Sigmoid colon (tissue), 7 donors: Measurements from ENCODE around the gene TBL1XR1. TPM values are rescaled to one million over a fixed set of nuclear protein-coding genes. Genes with fewer than 3 reads are reported as not detected.
A peak's percentile ranks its signal among the peaks of the same experiment; 100 is the strongest.

Experiments
- DNase-seq: peaks from one replicate; pipeline ENCODE4 v3.0.0-alpha.2; 2019
- H3K27ac ChIP-seq, 4 donors: fragments of 200-600 bp; sonication (generic); one replicate each; pipeline ENCODE4 v1.5.1; 2016 to 2019; ENCODE audit warnings: mild to moderate bottlenecking in 1 of 4
- H3K27me3 ChIP-seq, 3 donors: fragments of 200-600 bp; sonication (generic); one replicate each; pipeline ENCODE4 v1.5.1; 2019; ENCODE audit warnings: mild to moderate bottlenecking in 1 of 3
- H3K36me3 ChIP-seq, 4 donors: fragments of 200-600 bp; sonication (generic); one replicate each; pipeline ENCODE4 v1.5.1; 2016 to 2019
- H3K4me1 ChIP-seq, 4 donors: fragments of 200-600 bp; sonication (generic); one replicate each; pipeline ENCODE4 v1.5.1; 2017 to 2019
- H3K4me3 ChIP-seq, 4 donors: fragments of 200-600 bp; sonication (generic); one replicate each; pipeline ENCODE4 v1.5.1; 2017 to 2019; ENCODE audit warnings: mild to moderate bottlenecking in 2 of 4, moderate library complexity in 1 of 4
- H3K9me3 ChIP-seq, 4 donors: fragments of 200-600 bp in 3 of 4; sonication (generic) in 3 of 4; one replicate each; pipeline versions ENCODE4 v1.5.1 to v1.6.1; 2013 to 2019
- CTCF ChIP-seq, 4 experiments: fragments of 450-650 bp in 3 of 4; fragments of 200-600 bp in 1 of 4; IDR thresholded peaks; one replicate each; pipeline ENCODE4 v1.5.1; 2016 to 2019; ENCODE audit warnings: antibody characterized with exemption in 4 of 4, mild to moderate bottlenecking in 3 of 4, moderate library complexity in 2 of 4
- EP300 ChIP-seq, 4 donors: sonication (generic); formaldehyde crosslinking; IDR thresholded peaks; one replicate each; pipeline ENCODE4 v1.6.1; 2017; ENCODE audit warnings: antibody characterized with exemption in 4 of 4
- POLR2A ChIP-seq, 2 donors: fragments of 450-650 bp; IDR thresholded peaks; one replicate each; pipeline ENCODE4 v1.6.1; 2016; ENCODE audit warnings: antibody characterized with exemption in 2 of 2, mild to moderate bottlenecking in 2 of 2, moderate library complexity in 2 of 2
- POLR2AphosphoS5 ChIP-seq, 4 donors: sonication (generic); formaldehyde crosslinking; IDR thresholded peaks; one replicate each; pipeline ENCODE4 v1.6.1; 2017; ENCODE audit warnings: antibody characterized with exemption in 4 of 4
- WGBS, 2 donors: extraction: QIAGEN DNeasy Blood & Tissue Kit; methylation state at CpG; one replicate each; pipeline ENCODE4 v1.1.7; 2013; 5-methylcytosine and 5-hydroxymethylcytosine counted together
- intact Hi-C: fragments of 100-400 bp; cut with DNase I; formaldehyde crosslinking; loops from one replicate; pipeline ENCODE4 v1.15.1; 2023
- polyA plus RNA-seq, 3 donors: library from polyadenylated mRNA; stranded (reverse); fragments of 200-250 nt; gene quantifications; one replicate each; pipeline ENCODE4 v1.2.3, GENCODE V29; 2013
- total RNA-seq, 4 donors: library from RNA; depleted of rRNA; stranded (reverse); fragments of >200 nt; gene quantifications; one replicate each; pipeline ENCODE4 v1.1.0, GENCODE V29; 2016
- donor health status: healthy with polysubstance abuse.
- donor health status: Bipolar disorder and iron deficiency.
- donor health status: healthy.

TBL1XR1 gene
- total and polyA plus RNA-seq, 7 donors = 20.4 to 131 (median 88.9) TPM

- Histone ChIP-seq H3K36me3 (no peaks in the 10 kb centered on the region), H3K9me3 (no peaks in the 10 kb centered on the region), H3K4me3 (no peak overlapping the region), H3K27ac (peak overlapping the region in 2 of 4 donors; percentile 52 to 53), H3K27me3 (no peaks in the 10 kb centered on the region), H3K4me1 (peaks cover 0 to 81% (median 60%) of the 10 kb centered on the region in 4 donors)
- intact Hi-C loops = no loop called here
- 21 to 74% methylated on average over 2 of the region's 2 CpGs for WGBS, 2 donors
- no peak for DNase-seq
- TF ChIP-seq POLR2A (IDR thresholded peaks at IDR 0.05) = no peak
- TF ChIP-seq POLR2AphosphoS5 (IDR thresholded peaks at IDR 0.05) = no peak
- TF ChIP-seq CTCF (IDR thresholded peaks at IDR 0.05) = no peak
- TF ChIP-seq EP300 (IDR thresholded peaks at IDR 0.05) = no peak
These were observed 70.3 kb downstream of the TBL1XR1 start for GRCh38 chr3:177127008-177127407.

DNA sequence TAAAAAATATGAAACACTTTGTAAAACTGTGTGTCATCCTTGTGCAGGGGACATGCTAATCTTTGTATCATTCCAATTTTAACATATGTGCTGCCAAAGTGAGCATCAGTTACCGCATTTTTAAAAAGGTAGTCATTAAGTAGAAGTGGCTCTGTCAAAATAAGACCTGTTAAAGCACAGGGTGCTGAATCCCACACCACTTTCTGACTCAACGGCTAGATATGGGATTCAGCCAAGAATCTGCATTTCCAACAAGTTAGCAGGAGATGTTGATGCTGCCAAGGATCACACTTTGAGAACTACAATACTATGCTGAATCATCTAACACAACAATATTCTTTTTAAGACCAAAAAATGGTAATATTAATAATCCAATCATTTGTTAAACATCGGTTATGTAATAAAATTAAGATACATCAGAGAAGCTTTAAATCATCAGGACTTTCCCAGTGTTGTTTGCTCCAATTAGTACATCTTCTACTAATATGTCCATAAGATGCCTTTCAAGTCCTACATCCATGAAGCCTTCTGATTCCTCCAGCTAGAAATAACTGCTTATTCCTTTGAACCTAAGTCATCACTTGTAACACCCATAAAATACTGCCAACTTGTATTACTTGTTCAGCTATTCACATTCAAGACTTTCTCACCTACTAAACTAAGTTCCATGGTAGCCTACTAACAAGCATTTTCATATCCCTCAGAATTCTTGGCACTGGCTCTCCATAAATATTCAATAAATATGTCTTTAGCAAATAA lies 71.1 kb downstream of the TBL1XR1 start:
- no peaks in the 10 kb centered on the region for H3K36me3 ChIP-seq
- 85% methylated on average over 3 of the region's 3 CpGs for WGBS, 2 donors
- TF ChIP-seq POLR2AphosphoS5 (IDR thresholded peaks at IDR 0.05) (no peak), POLR2A (IDR thresholded peaks at IDR 0.05) (no peak)
- no peak overlapping the region for H3K4me3 ChIP-seq
- H3K4me1 ChIP-seq = peaks cover 0 to 83% (median 64%) of the 10 kb centered on the region in 4 donors
- H3K27ac ChIP-seq = peak overlapping the region in 3 of 4 donors; percentile 41 to 53 (median 52)
- DNase-seq = no peak
- intact Hi-C loops = no loop called here
- no peaks in the 10 kb centered on the region for H3K27me3 ChIP-seq
- H3K9me3 ChIP-seq = no peaks in the 10 kb centered on the region

GRCh38 chr3:177124882-177125281 lies 72.4 kb downstream of the TBL1XR1 start:
- intact Hi-C loops = no loop called here
- no peak for TF ChIP-seq EP300 (IDR thresholded peaks at IDR 0.05)

DNA sequence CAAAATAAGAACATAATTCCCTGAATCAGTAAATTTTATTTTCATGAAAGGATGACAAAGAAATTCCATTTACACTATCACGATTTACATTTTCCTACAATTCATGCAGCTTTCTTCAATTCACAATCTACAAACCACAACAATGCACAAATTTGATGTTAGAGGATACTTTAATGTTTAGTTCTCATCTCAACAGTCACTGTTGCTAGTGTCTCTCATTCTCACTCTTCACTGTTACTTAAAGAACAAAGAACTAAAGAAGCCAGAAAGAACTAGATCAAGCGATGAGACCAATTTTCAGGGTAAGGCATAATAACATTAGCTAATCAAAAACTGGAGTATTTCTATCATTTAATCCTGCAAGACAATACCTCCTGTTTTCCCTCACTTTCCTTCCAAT lies 73.5 kb downstream of the TBL1XR1 start:
- peaks cover 0 to 92% (median 67%) of the 10 kb centered on the region in 4 donors for H3K4me1 ChIP-seq
- H3K36me3 ChIP-seq = no peaks in the 10 kb centered on the region
- DNase-seq = no peak
- no peak overlapping the region for H3K4me3 ChIP-seq
- peak overlapping the region in 2 of 4 donors; percentile 3 to 24 for H3K27ac ChIP-seq
- no peaks in the 10 kb centered on the region for H3K27me3 ChIP-seq
- WGBS, 2 donors = 74 to 89% methylated on average over 2 of the region's 2 CpGs
- H3K9me3 ChIP-seq = no peaks in the 10 kb centered on the region
- TF ChIP-seq EP300 (IDR thresholded peaks at IDR 0.05) (no peak), POLR2A (IDR thresholded peaks at IDR 0.05) (no peak), POLR2AphosphoS5 (IDR thresholded peaks at IDR 0.05) (no peak), CTCF (IDR thresholded peaks at IDR 0.05) (no peak)
- intact Hi-C loops = no loop called here

More at GRCh38 chr3:177124882-177125281, 72.4 kb downstream of the TBL1XR1 start:
- Histone ChIP-seq H3K27me3 (no peaks in the 10 kb centered on the region), H3K4me1 (peaks cover 0 to 96% (median 71%) of the 10 kb centered on the region in 4 donors), H3K9me3 (no peaks in the 10 kb centered on the region), H3K4me3 (no peak overlapping the region), H3K36me3 (no peaks in the 10 kb centered on the region), H3K27ac (peak overlapping the region in 2 of 4 donors; percentile 52 to 53)
- no peak for DNase-seq
- WGBS, 2 donors = 71 to 82% methylated on average over 1 of the region's 1 CpG

DNA sequence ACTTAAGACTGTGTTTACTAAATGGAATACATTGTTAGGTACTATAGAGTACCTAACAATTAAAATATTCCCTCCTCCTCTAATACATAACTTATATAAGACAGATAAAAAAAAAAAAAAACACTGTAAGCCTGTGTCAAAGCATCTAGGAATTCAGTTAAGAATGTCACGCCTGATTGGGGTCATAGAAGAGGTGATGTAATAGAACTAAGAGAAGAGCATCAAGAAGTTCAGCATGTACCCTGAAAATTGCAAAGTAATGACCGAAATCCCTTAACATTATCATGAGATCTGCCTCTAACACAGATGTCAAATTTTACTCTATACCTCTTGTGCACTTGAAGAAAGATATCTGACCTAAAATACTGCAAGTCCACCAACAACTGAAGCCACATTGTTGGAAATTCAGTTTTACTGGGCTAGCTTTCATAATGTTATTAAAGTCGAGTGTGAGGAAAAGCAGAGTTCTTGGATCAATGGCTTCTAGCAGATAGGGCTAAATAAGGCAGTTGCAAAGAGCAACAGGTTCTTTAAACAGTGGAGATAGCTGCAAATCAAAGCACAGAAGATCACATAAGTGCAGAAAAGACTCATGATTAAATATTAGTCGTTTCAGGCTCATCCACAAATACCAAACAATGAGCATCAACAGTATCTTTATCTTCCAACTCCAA lies 75.0 kb downstream of the TBL1XR1 start:
- H3K27me3 ChIP-seq = no peaks in the 10 kb centered on the region
- H3K27ac ChIP-seq = peak overlapping the region in 3 of 4 donors; percentile 53 to 70 (median 63)
- intact Hi-C loops = no loop called here
- H3K4me1 ChIP-seq = peaks cover 0 to 89% (median 69%) of the 10 kb centered on the region in 4 donors
- H3K9me3 ChIP-seq = no peaks in the 10 kb centered on the region
- WGBS, 2 donors = 78 to 81% methylated on average over 4 of the region's 4 CpGs
- no peak overlapping the region for H3K4me3 ChIP-seq
- no peak for DNase-seq
- TF ChIP-seq POLR2AphosphoS5 (IDR thresholded peaks at IDR 0.05) (peak in 2 of 4 donors; percentile 26 to 45), CTCF (IDR thresholded peaks at IDR 0.05) (no peak)
- H3K36me3 ChIP-seq = no peaks in the 10 kb centered on the region
